Panc1 (cell line): ENCODE data around the gene WFDC10A. TPM values are rescaled to one million over a fixed set of nuclear protein-coding genes. Genes with fewer than 3 reads are reported as not detected.

Experiments used
- ATAC-seq: fragments of 200-7000 bp; cut with Tn5 transposase; 2 replicates; pipeline ENCODE4 v1.9.1; 2020; ENCODE audit warnings: mild to moderate bottlenecking, moderate library complexity
- BruUV-seq: library from RNA; stranded (reverse); fragments of 400-500 nt; replicated peaks from 2 replicates; lab custom pipeline; 2021; lab: Mats Ljungman, UMichigan
- CTCF ChIA-PET: fragments of 300-600 bp; sonication (Branson Sonifier 250); formaldehyde crosslinking; loops from one replicate; lab custom pipeline; 2022; ENCODE audit warnings: antibody characterized with exemption; lab: Charles Lee
- POLR2A ChIA-PET: fragments of 300-600 bp; sonication (Branson Sonifier 250); formaldehyde crosslinking; loops from one replicate; lab custom pipeline; 2022; ENCODE audit warnings: antibody characterized with exemption; lab: Charles Lee
- DNase-seq: peaks from one replicate; pipeline ENCODE4 v3.0.0-alpha.2; 2010; ENCODE audit warnings: low read depth, low spot score
- H3K27ac ChIP-seq: 2 replicates; pipeline ENCODE4 v1.5.1; 2011; ENCODE audit warnings: mild to moderate bottlenecking, low read length, inconsistent platforms
- H3K27me3 ChIP-seq: fragments of 200-500 bp; sonication (Bioruptor generic); 2 replicates; pipeline ENCODE4 v1.6.0; 2014; ENCODE audit warnings: low read length, inconsistent platforms; ENCODE audit not compliant: control insufficient read depth, insufficient read depth
- H3K36me3 ChIP-seq: fragments of 200-500 bp; sonication (Bioruptor generic); 2 replicates; pipeline ENCODE4 v1.5.1; 2014; ENCODE audit warnings: inconsistent platforms, mild to moderate bottlenecking, low read length, moderate library complexity; ENCODE audit not compliant: control insufficient read depth, insufficient read depth
- H3K4me1 ChIP-seq: 2 replicates; pipeline ENCODE4 v1.5.1; 2011; ENCODE audit warnings: inconsistent platforms, mild to moderate bottlenecking, low read length, moderate library complexity; ENCODE audit not compliant: control insufficient read depth, insufficient read depth
- H3K4me3 ChIP-seq, 2 experiments: 2 replicates each; pipeline ENCODE4 v1.5.1; 2011 to 2012; ENCODE audit warnings: low read depth in 2 of 2, low read length in 2 of 2, mild to moderate bottlenecking in 2 of 2, inconsistent platforms in 1 of 2, moderate library complexity in 1 of 2
- H3K9me3 ChIP-seq: fragments of 200-500 bp; sonication (Bioruptor generic); 2 replicates; pipeline ENCODE4 v1.5.1; 2014; ENCODE audit warnings: low read depth, mild to moderate bottlenecking, inconsistent platforms, low read length, moderate library complexity; ENCODE audit not compliant: control insufficient read depth, insufficient read depth
- CTCF ChIP-seq: fragments of 450-650 bp; IDR thresholded peaks from 2 replicates; pipeline ENCODE4 v1.5.1; 2017; ENCODE audit warnings: mild to moderate bottlenecking
- POLR2AphosphoS5 ChIP-seq: IDR thresholded peaks from 2 replicates; pipeline ENCODE4 v1.6.1; 2012; ENCODE audit warnings: mild to moderate bottlenecking, low read depth, low read length, moderate library complexity
- REST ChIP-seq, 2 experiments: IDR thresholded peaks; 2 replicates each; pipeline ENCODE4 v1.6.1; 2011 to 2012; ENCODE audit warnings: low read depth in 2 of 2, control low read depth in 1 of 2, low read length in 1 of 2, mild to moderate bottlenecking in 1 of 2, moderate library complexity in 1 of 2; ENCODE audit not compliant: insufficient read depth in 1 of 2
- SIN3A ChIP-seq: IDR thresholded peaks from 2 replicates; pipeline ENCODE4 v1.6.1; 2012; ENCODE audit warnings: low read depth, mild to moderate bottlenecking, low read length, moderate library complexity, borderline replicate concordance; ENCODE audit not compliant: insufficient read depth
- TCF7L2 ChIP-seq: IDR thresholded peaks from 2 replicates; pipeline ENCODE4 v1.6.1; 2011; ENCODE audit warnings: mild to moderate bottlenecking, low read depth, low read length, inconsistent platforms
- in situ Hi-C: cut with HindIII; loops from 2 replicates; pipeline ENCODE4 v1.10.0; 2016; ENCODE audit warnings: low sequenced_read_pairs, low pct_unique_long_range_greater_than_20kb
- intact Hi-C: fragments of 100-400 bp; cut with micrococcal nuclease; formaldehyde crosslinking; loops from one replicate; pipeline ENCODE4 v1.10.0; 2022; ENCODE audit not compliant: unreplicated experiment
- total RNA-seq: library from RNA; stranded (reverse); gene quantifications from one replicate; pipeline ENCODE4 v1.2.1, GENCODE V29; 2021; ENCODE audit not compliant: unreplicated experiment

Gene WFDC10A
- total RNA-seq, 1 experiment from 2014 or later: not detected

GRCh38 chr20:45670139-45670538, 40.6 kb downstream of the WFDC10A start, which contains the start of gene WFDC11:
WFDC11 (minus strand) TSS chr20:45670239; CDS start chr20:45650600, 19,639 bp downstream.
- POLR2A ChIA-PET: no interaction called here
- BruUV-seq: no TSS peak

GRCh38 chr20:45672765-45673164, 43.2 kb downstream of the WFDC10A start:
- no peak for TF ChIP-seq REST (IDR thresholded peaks at IDR 0.05; ENCODE audit: insufficient read depth in 1 of 2, low read depth in 2 of 2, low read length in 1 of 2)
- no peak for TF ChIP-seq CTCF
- TF ChIP-seq SIN3A: no peak
- TF ChIP-seq TCF7L2: no peak
- TF ChIP-seq POLR2AphosphoS5: no peak

More at GRCh38 chr20:45670139-45670538, 40.6 kb downstream of the WFDC10A start, which contains the start of gene WFDC11:
- no peak within 1 kb of the TSS for H3K27ac ChIP-seq
- in situ Hi-C loops (no loop called here), intact Hi-C loops (no loop called here)
- no peaks in the 10 kb centered on the region for H3K4me1 ChIP-seq
- no peaks in the 10 kb centered on the region for H3K36me3 ChIP-seq
- H3K27me3 ChIP-seq: no peaks in the 10 kb centered on the region
- ATAC-seq: no peak
- no peaks in the 10 kb centered on the region for H3K9me3 ChIP-seq
- TF ChIP-seq TCF7L2 (no peak), REST (IDR thresholded peaks at IDR 0.05; ENCODE audit: insufficient read depth in 1 of 2, low read depth in 2 of 2, low read length in 1 of 2) (no peak), POLR2AphosphoS5 (no peak), SIN3A (no peak), CTCF (no peak)
- CTCF ChIA-PET: no interaction called here
- H3K4me3 ChIP-seq: no peak within 1 kb of the TSS
- DNase-seq: no peak

More at GRCh38 chr20:45672765-45673164, 43.2 kb downstream of the WFDC10A start:
- intact Hi-C loops (no loop called here), in situ Hi-C loops (no loop called here)
- Histone ChIP-seq H3K4me1 (no peaks in the 10 kb centered on the region), H3K36me3 (no peaks in the 10 kb centered on the region), H3K4me3 (no peak overlapping the region), H3K9me3 (no peaks in the 10 kb centered on the region), H3K27me3 (no peaks in the 10 kb centered on the region), H3K27ac (no peak overlapping the region)
- DNase-seq: no peak
- no TSS peak for BruUV-seq
- ATAC-seq: no peak
- CTCF ChIA-PET: no interaction called here
- POLR2A ChIA-PET: no interaction called here
